Sigmoid colon (tissue), 3 donors: ENCODE results near the gene NLRX1.

Experiments
- POLR2A ChIP-seq, 2 donors: fragments of 450-650 bp; IDR thresholded peaks; one replicate each; pipeline ENCODE4 v1.6.1; 2016; ENCODE audit warnings: antibody characterized with exemption in 2 of 2, mild to moderate bottlenecking in 2 of 2, moderate library complexity in 2 of 2
- TF ChIP-seq, protein P1 (sequence below), 4 experiments: fragments of 450-650 bp in 3 of 4; fragments of 200-600 bp in 1 of 4; IDR thresholded peaks; one replicate each; pipeline ENCODE4 v1.5.1; 2016 to 2019; ENCODE audit warnings: antibody characterized with exemption in 4 of 4, mild to moderate bottlenecking in 3 of 4, moderate library complexity in 2 of 4

DNA sequence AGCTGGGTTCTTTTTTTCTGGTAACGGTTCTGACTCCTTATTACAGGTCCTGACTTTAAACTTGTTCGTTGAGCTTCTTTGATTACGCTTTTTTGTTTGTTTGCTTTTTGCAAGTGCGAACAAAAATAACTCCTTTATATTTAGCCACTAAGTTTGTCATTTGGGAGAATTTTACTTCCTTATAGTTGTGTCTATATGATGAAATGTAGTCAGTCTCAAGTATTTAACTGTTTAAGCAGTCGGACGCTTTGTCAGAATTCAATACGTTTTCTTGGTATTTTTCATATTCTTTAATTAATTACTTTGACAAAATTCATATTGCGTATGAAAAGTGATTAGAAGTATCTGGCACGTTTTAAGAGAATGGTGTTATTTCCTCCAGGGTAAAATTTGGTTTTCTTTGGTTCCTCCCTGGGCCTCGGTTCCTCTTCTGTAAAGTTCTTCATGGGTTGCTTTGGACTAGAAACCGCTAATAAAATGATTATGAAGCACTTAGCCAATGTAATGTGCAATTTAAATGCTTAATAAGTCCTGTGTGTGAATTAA, 39.0 kb downstream of the NLRX1 start:
- TF ChIP-seq, protein P1, sequence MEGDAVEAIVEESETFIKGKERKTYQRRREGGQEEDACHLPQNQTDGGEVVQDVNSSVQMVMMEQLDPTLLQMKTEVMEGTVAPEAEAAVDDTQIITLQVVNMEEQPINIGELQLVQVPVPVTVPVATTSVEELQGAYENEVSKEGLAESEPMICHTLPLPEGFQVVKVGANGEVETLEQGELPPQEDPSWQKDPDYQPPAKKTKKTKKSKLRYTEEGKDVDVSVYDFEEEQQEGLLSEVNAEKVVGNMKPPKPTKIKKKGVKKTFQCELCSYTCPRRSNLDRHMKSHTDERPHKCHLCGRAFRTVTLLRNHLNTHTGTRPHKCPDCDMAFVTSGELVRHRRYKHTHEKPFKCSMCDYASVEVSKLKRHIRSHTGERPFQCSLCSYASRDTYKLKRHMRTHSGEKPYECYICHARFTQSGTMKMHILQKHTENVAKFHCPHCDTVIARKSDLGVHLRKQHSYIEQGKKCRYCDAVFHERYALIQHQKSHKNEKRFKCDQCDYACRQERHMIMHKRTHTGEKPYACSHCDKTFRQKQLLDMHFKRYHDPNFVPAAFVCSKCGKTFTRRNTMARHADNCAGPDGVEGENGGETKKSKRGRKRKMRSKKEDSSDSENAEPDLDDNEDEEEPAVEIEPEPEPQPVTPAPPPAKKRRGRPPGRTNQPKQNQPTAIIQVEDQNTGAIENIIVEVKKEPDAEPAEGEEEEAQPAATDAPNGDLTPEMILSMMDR (IDR thresholded peaks at IDR 0.05) = no peak
- TF ChIP-seq POLR2A (IDR thresholded peaks at IDR 0.05) = no peak
